HFF-Myc (cell line): ENCODE measurements around the gene MLXIP.
"Not testable (repeated sequence)": the region's sequence is repeated elsewhere in the genome, so short reads cannot be mapped to it uniquely, and the experiment has no call there.

Source experiments
- DNase-seq: peaks from one replicate; pipeline ENCODE4 v3.0.0-alpha.2; 2011; ENCODE audit warnings: low read depth; ENCODE audit errors: extremely low read depth
- H3K4me3 ChIP-seq: replicated peaks from 2 replicates; pipeline ENCODE4 v1.5.1; 2011; ENCODE audit warnings: low read depth, mild to moderate bottlenecking, control low read depth, low read length
- CTCF ChIP-seq: IDR thresholded peaks from 2 replicates; pipeline ENCODE4 v1.5.1; 2012; ENCODE audit warnings: mild to moderate bottlenecking, low read depth, low read length, control low read depth; ENCODE audit errors: missing control alignments

The MLXIP gene

GRCh38 chr12:122174155-122174845 is 95.7 kb downstream of the MLXIP start, which contains the start of gene IL31:
TSS of gene IL31 (minus strand) at chr12:122174221. CDS start at chr12:122174172, 49 bp downstream.
- no peak for DNase-seq
- TF ChIP-seq CTCF = no peak

GRCh38 chr12:122176473-122176872 is 97.9 kb downstream of the MLXIP start:
- H3K4me3 ChIP-seq, DNase-seq: not testable (repeated sequence)

More at GRCh38 chr12:122174155-122174845, 95.7 kb downstream of the MLXIP start, which contains the start of gene IL31:
- H3K4me3 ChIP-seq = no peak within 1 kb of the TSS

GRCh38 chr12:122182887-122183587 is 104.5 kb downstream of the MLXIP start, which contains the start of gene LRRC43:
TSS of gene LRRC43 (plus strand) at chr12:122183123. CDS start at chr12:122183145, 22 bp downstream.
- H3K4me3 ChIP-seq = peak within 1 kb of the TSS; percentile 42
- no peak for TF ChIP-seq CTCF
- DNase-seq = no peak

- peak overlapping the region; percentile 42 for H3K4me3 ChIP-seq
- DNase-seq = no peak
These were observed 105.0 kb downstream of the MLXIP start for GRCh38 chr12:122183588-122183940.

GRCh38 chr12:122184517-122184916 is 106.0 kb downstream of the MLXIP start:
- DNase-seq = no peak
- no peak for TF ChIP-seq CTCF
- H3K4me3 ChIP-seq = no peak overlapping the region

More at GRCh38 chr12:122183588-122183940, 105.0 kb downstream of the MLXIP start:
- TF ChIP-seq CTCF = no peak

GRCh38 chr12:122185079-122185478 is 106.5 kb downstream of the MLXIP start:
- no peak for DNase-seq
- no peak for TF ChIP-seq CTCF
- no peak overlapping the region for H3K4me3 ChIP-seq

GRCh38 chr12:122185494-122186082 is 107.0 kb downstream of the MLXIP start:
- no peak for TF ChIP-seq CTCF
- no peak overlapping the region for H3K4me3 ChIP-seq

More at GRCh38 chr12:122185494-122186082, 107.0 kb downstream of the MLXIP start:
- no peak for DNase-seq
